Measurements from ENCODE around the gene CRACR2A.

The CRACR2A gene

DNA sequence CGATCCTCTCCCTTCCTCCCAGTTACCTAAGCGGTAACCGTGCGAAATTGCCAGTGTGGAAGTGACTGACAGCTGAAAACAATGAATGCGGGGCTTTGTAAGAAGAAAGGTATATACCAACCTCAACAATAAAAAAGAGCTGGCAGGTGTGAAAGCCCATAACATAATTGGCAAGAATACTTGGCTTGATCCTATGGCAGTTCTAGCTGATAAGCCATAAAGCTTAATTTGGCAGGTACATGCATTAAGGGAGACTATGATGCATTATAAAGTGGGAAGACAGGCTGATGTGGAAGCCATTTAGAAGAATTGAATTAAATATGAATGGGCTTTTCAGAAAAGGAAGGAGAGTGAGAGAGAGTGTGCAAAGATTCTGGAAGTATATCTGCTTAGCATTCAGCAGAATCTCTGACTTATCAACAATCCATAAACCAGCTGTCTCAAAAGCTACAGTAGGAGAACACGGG is 71.3 kb downstream of the CRACR2A start:
- no peak for DNase-seq

DNA sequence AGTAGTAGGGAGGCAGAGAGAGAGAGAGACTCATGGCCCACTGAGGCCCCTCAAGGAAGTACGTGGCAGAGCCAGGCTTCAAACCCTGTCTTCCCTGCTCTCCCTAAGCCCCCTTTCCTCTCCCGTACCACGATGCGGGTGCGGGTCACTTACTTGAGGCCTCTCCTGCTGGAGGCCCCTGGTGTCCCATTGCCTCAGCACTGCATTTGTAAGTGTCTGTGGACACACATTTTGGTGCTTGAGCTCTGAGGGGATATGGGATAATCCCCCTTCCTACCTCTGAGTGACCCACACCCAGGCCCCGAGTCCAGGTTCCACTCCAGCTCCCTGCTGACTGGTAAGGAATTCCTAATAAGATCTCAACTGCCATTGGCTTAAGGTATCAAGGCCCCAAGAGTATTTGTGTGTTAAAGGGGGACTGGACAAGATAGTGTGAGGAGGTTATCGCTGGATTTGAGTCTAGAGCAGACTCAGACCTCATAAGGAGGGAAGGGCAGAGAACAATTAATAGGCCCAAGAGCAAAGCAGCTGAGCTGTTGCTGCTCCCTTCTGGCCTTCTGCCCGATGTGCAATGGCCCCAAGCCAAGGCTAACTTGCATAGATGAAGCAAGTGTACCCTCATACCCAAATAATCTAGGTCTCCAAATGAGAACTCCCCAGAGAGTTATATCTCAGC is 71.9 kb downstream of the CRACR2A start:
- DNase-seq = no peak

GRCh38 chr12:3679831-3680230 is 73.1 kb downstream of the CRACR2A start:
- DNase-seq = no peak

GRCh38 chr12:3677609-3678008 is 75.3 kb downstream of the CRACR2A start:
- DNase-seq = no peak

GRCh38 chr12:3673981-3674708 is 78.8 kb downstream of the CRACR2A start:
- no peak for DNase-seq

- DNase-seq = no peak
These were observed 80.8 kb downstream of the CRACR2A start for GRCh38 chr12:3672113-3672509.

- DNase-seq = no peak
These were observed 81.4 kb downstream of the CRACR2A start for GRCh38 chr12:3671330-3672112.

GRCh38 chr12:3670083-3670620 is 82.8 kb downstream of the CRACR2A start:
- no peak for DNase-seq

DNA sequence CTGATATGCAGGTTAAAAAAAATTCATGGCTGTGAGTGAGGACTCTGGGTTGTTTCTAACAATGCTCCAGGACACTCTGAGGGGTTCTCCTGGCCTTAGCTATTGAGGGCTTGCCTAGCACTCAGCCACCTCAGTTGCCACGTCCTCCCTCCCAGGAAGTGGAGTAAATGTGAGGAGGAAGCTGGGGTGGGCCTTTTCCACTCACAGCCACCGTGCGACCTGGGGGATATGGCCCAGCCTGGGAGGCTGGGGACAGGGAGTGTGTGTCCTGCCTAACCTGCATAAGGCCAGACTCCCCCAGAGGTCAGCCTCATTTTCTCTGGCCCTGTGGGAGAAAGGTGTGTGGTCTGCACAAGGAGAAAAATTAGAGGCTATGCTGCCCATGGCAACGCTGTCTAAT is 83.3 kb downstream of the CRACR2A start:
- no peak for DNase-seq

DNA sequence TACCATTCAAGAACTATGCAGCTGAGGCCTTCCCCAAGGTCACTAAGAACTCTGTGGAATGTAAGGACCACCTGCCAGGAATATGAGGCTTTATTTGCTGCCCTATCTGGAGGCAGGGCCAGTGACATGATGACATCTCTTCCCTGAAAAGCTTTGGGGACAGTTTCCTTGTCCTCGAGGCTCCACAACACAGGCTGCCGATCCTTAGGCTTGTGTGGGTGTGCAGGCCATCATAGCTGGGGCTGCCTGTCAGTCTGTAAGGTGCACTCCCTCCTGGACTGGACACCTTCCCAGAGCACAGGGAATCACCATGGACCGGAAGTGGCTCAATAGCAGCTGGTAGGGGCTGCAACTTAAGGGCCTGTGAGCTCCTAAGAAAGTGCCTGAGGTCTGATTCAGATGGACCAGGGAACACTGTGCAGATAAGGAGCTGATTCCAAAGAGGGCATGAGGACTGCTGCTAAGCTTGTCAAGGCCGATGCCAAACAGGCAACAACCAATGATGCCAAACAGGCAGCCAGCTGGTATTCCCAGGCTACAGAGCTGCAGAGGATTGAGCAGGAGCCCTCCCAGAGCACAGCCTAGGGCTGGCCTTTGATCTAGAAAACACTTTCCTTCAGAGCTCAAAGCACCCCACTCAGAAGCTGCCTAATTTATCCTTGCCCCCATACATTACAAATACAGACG is 84.3 kb downstream of the CRACR2A start:
- no peak for DNase-seq

DNA sequence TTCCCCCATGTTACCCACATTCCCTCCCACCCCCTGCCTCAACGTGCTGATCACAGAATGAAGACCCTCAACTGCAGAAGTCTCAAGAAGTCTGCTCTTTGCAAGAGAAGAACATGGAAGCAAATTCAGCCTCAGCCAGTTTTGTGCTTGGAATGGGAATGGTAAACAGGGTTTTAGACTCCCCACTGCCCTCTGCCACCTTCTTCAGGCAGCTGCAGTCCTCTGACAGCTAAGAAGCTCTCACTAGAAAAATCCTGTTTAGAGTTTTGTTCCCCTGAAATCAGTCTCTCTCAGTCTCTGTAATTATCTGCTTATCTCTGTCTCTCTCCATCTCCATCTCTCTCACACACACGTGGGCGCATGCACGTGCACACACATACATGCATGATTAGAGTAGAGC is 85.4 kb downstream of the CRACR2A start:
- DNase-seq = no peak

GRCh38 chr12:3666441-3666840 is 86.5 kb downstream of the CRACR2A start:
- no peak for DNase-seq

DNA sequence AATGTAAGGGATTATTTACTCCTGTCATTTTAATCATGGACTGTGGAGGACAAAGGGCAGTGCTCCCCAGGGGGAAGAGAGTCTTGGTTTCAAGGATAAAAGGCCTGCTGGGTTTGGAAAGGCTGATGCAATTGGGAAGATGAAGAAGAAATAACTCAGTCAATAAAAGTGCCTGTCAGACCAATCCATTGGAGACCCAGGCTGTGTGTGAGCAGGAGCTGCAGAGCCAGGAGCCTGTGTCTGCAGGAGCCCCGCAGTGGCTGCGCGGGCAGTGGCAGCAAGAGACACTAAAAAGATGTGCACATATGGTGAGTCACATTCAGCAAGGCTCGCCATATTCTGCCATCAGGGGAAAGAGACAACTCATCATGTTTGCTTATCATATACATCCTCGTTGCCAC is 90.4 kb downstream of the CRACR2A start:
- no peak for DNase-seq

DNA sequence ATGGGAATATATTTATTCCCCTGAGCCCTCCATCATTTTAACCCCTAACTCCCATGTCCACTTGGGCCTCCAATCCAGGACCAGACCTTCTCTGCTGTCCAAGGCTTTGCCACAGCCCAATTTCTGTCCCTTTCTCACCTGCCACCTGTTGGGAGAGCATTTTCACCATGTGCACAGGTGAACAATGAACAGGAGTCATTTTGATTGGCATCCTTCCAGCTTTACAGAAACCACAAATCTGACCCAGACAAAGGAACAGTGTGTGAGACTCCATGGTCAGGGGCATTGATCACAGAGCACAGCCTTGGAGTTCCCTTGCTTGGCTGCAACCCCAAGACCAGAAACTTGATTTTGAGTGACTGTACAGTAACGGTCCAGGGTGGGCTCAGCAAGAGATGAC is 91.9 kb downstream of the CRACR2A start:
- no peak for DNase-seq

DNA sequence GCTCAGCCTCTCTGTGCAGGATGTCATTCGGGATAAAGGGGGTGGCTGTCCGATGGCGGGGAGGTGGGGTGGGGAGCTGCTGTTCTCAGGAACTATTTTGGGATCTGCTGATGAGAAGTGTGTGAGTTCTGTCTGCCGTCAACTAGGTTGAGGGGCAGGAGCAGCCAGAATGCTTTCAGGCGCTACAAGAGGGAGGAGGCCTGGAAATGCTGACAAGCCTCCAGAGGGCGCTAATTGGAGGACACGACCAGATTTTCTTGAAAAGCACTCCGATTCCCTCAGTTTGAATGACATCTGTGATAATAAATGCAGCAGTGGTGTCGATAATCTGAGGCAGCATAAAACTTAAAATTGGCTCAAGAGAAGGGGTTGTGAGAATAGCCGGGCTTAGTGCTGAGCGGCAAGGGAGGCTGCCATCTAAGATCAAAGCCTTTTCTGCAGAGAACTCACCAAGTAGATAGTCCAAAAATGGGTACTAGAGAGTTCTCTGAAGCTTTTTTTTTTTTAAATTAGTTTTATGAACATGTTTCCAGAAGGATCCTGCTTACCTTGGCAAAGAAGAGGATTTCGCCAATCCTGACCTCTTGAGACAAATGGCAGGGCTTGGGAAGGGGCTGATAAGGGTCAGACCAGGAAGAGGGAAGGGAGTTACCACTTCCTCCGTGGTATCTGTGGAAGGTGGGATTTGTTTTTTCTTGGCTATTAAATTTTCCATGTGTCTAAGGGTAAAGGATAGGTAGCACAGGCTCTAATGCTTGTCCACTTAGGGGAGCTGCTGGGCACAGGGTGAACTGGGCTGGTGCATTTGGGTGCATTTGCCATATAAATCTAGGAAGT is 94.4 kb downstream of the CRACR2A start:
- no peak for DNase-seq

DNA sequence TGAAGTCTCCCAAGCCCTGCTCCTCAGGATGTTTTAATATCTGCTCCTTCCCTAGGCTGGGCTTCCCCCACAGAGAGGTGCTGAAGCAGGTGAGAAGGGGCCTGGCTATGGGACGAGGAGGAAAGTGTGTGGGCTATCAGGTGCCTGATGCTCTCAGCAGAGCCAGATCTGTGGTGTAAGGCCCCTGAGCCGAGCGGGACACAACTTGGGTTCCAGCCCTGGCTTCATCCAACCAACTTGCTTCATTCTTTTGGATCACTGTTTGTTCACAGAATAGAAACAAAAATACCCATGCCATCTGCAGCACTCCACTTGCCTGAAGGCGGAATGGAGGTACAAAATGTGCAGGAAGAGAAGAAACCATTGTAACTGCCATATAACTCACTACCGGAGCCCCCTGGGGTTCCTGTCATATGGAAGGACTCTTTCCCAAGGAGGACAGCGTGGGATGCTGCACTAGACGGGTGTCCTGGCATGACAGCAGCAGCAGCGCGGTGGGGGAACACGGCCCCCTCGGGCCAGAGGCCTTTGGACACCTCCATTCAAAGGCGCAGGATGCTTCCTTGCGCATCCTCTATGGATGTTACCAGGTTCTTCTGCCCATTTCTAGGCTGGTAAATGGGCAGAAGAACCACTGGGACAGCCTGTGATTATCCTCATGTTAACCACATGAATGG is 95.8 kb downstream of the CRACR2A start:
- no peak for DNase-seq

DNA sequence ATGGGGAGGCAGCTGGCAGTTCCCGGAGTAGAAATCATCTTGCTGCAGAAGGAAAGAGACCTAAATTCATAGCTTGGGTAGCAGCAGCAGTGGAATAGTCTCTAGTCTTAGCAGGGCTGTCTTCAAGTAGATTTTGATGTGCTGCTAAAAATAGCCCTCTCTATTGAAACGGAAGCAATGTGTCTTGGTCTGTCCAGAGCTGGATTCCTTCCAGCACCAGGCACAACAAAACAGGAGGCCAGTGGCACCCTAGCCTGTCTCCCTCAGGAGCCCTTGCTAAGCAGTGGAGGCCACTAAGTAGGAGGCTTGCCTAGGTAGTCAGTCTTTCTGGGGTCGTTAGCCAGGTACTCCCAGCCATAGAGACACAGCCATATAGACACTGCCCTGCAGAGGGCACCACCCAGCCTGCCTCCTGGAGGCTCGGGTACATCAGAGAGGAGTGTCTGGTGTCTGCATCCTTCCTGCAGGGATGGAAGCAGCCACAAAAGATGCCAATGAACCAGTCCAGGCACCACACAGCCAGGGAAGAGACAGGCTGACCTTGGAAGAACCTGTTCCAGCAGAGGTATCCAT is 97.5 kb downstream of the CRACR2A start:
- no peak for DNase-seq

DNA sequence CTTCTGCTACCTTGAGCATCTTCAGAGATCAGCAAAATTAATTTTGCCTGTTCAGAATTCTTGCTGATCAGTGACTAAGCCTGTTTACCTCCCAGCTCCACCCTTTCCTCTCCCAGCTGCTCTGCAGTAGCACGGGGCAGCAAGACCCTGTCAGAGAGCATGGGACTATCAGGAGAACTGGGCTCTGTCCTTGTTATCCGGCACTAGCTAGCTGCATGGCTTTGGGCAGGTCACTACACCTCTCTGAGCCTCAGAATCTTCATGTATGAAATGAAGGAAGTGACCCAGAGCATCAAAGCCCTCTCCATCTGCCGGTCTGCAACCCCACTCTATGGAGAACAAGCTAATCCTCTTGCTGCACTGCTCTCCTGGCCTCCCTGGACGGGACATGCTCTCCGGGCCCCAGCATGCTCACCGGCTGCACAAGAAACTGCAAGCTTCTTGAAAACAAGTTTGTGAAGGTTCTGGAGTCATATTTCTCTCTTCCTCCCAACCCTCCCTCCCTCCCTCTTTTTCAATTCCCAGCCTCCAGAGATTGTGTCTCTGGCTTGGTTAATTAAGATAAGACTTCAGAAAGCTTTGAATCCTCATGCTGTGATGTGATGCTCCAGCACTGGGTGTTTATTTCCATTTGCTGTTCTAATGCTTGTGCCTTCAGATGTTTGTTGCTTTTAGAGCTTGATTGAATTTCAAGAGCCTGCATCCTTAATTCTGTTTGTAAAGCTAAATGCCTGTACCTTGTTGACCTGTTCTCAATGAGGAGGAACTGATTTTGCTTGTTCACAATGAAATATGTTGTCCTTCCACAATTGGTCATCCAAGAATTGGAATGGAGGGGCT is 101.1 kb downstream of the CRACR2A start:
- no peak for DNase-seq

DNA sequence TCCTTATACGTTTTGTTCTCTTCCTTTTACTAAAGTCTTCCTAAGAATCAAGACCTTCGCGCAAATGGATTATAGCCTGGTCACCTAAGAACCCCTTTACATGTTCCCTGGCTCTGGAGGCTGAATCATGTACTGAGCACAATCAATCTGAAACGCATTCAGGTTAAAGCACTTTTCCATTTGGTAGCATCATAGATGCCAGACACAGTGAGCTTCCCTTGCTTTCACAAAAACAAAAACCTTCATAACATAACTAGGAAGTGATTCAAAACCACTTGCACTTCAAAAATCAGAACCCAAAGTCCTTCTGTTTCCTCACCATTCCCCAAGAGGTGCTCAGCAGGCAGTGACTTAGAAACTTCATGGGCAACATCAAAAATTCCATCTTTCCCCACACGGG is 105.4 kb downstream of the CRACR2A start:
- DNase-seq = no peak
